WTC11 (cell line): ENCODE data around the gene COPS6. TPM values are rescaled to one million over a fixed set of nuclear protein-coding genes. Genes with fewer than 3 reads are reported as not detected.
A peak's percentile ranks its signal among the peaks of the same experiment; 100 is the strongest.

Experiments
- ATAC-seq: fragments of 200-7000 bp; cut with Tn5 transposase; 2 replicates; pipeline ENCODE4 v1.10.0; 2021; ENCODE audit warnings: mild to moderate bottlenecking, moderate library complexity
- CTCF ChIA-PET: fragments of 300-600 bp; sonication (Branson Sonifier 250); formaldehyde crosslinking; loops from one replicate; lab custom pipeline; 2021; ENCODE audit warnings: antibody characterized with exemption; lab: Charles Lee
- POLR2A ChIA-PET: fragments of 350-600 bp; sonication (Branson Sonifier 250); formaldehyde crosslinking; loops from one replicate; lab custom pipeline; 2021; ENCODE audit warnings: antibody characterized with exemption; lab: Charles Lee
- DNase-seq: peaks from one replicate; pipeline ENCODE4 v3.0.0; 2021; ENCODE audit warnings: low spot score
- H3K27ac Mint-ChIP-seq: 2 replicates; pipeline ENCODE4 v1.8.0; 2021; ENCODE audit warnings: mixed read lengths
- H3K27me3 Mint-ChIP-seq: 2 replicates; pipeline ENCODE4 v1.8.0; 2021; ENCODE audit warnings: low read depth, mild to moderate bottlenecking, moderate library complexity, mixed read lengths
- H3K36me3 Mint-ChIP-seq: 2 replicates; pipeline ENCODE4 v1.8.0; 2021; ENCODE audit warnings: mixed read lengths
- H3K4me1 Mint-ChIP-seq: 2 replicates; pipeline ENCODE4 v1.8.0; 2022; ENCODE audit warnings: mixed read lengths
- H3K4me3 Mint-ChIP-seq: 2 replicates; pipeline ENCODE4 v1.8.0; 2021; ENCODE audit warnings: mild to moderate bottlenecking, moderate library complexity, mixed read lengths
- H3K9me3 Mint-ChIP-seq: 2 replicates; pipeline ENCODE4 v1.8.0; 2021; ENCODE audit warnings: mixed read lengths
- EMX1 ChIP-seq: fragments of 250-450 bp; sonication (Bioruptor Pico); IDR thresholded peaks from 2 replicates; pipeline ENCODE4 v1.8.0; 2021; ENCODE audit warnings: mild to moderate bottlenecking
- ERG ChIP-seq: fragments of 250-450 bp; sonication (Bioruptor Pico); IDR thresholded peaks from 2 replicates; pipeline ENCODE4 v1.8.0; 2021; ENCODE audit warnings: mild to moderate bottlenecking
- GABPB1 ChIP-seq: sonication (generic); formaldehyde crosslinking; IDR thresholded peaks from 2 replicates; pipeline ENCODE4 v1.8.1; 2023; ENCODE audit warnings: mild to moderate bottlenecking, missing genetic modification reagents
- JUN ChIP-seq: sonication (generic); formaldehyde crosslinking; IDR thresholded peaks from 2 replicates; pipeline ENCODE4 v1.8.0; 2023; ENCODE audit warnings: mild to moderate bottlenecking, missing genetic modification reagents
- MAX ChIP-seq: sonication (generic); formaldehyde crosslinking; IDR thresholded peaks from 2 replicates; pipeline ENCODE4 v1.8.0; 2022; ENCODE audit warnings: mild to moderate bottlenecking, missing genetic modification reagents
- MYBL2 ChIP-seq: sonication (generic); formaldehyde crosslinking; IDR thresholded peaks from 2 replicates; pipeline ENCODE4 v1.8.1; 2023; ENCODE audit warnings: mild to moderate bottlenecking, moderate library complexity, missing genetic modification reagents
- NR3C1 ChIP-seq: sonication (generic); formaldehyde crosslinking; conservative IDR thresholded peaks from 2 replicates; pipeline ENCODE4 v1.8.1; 2023; ENCODE audit warnings: low read depth, mild to moderate bottlenecking, missing genetic modification reagents
- OVOL2 ChIP-seq: fragments of 250-450 bp; sonication (Bioruptor Pico); IDR thresholded peaks from 2 replicates; pipeline ENCODE4 v1.9.0; 2021; ENCODE audit warnings: mild to moderate bottlenecking, borderline replicate concordance
- PRDM15 ChIP-seq: sonication (generic); formaldehyde crosslinking; IDR thresholded peaks from 2 replicates; pipeline ENCODE4 v1.8.0; 2022; ENCODE audit warnings: missing genetic modification reagents
- TEAD4 ChIP-seq: sonication (generic); formaldehyde crosslinking; IDR thresholded peaks from 2 replicates; pipeline ENCODE4 v1.8.0; 2022; ENCODE audit warnings: mild to moderate bottlenecking, missing genetic modification reagents
- TP53 ChIP-seq: sonication (generic); formaldehyde crosslinking; IDR thresholded peaks from 2 replicates; pipeline ENCODE4 v1.8.1; 2023; ENCODE audit warnings: mild to moderate bottlenecking, missing genetic modification reagents
- total RNA-seq: library from RNA; stranded (reverse); gene quantifications from 3 replicates; pipeline ENCODE4 v1.2.3, GENCODE V29; 2021
- TF ChIP-seq, protein P1 (sequence below): fragments of 250-450 bp; sonication (Bioruptor Pico); IDR thresholded peaks from 2 replicates; pipeline ENCODE4 v1.9.0; 2021; ENCODE audit warnings: mild to moderate bottlenecking
- TF ChIP-seq, protein P2 (sequence below): sonication (generic); formaldehyde crosslinking; IDR thresholded peaks from 2 replicates; pipeline ENCODE4 v1.8.0; 2022; ENCODE audit warnings: mild to moderate bottlenecking, missing genetic modification reagents

COPS6 gene
- total RNA-seq, 1 experiment from 2014 or later, result 118 TPM

- no peak for DNase-seq
- no peak for ATAC-seq
- peaks cover 93% of the 10 kb centered on the region for H3K36me3 Mint-ChIP-seq
- H3K27me3 Mint-ChIP-seq, result peaks cover 13% of the 10 kb centered on the region
- POLR2A ChIA-PET, result no interaction called here
- H3K4me3 Mint-ChIP-seq, result no peak overlapping the region
- no peak for TF ChIP-seq ERG (CRISPR knock-in tag)
- H3K9me3 Mint-ChIP-seq, result peaks cover 48% of the 10 kb centered on the region
- peaks cover 8% of the 10 kb centered on the region for H3K4me1 Mint-ChIP-seq
- H3K27ac Mint-ChIP-seq, result no peak overlapping the region
- CTCF ChIA-PET, result interaction anchor here (1.1 kb wide), 1 partner anchor 85 kb away, joined by 3 read pairs; no protein-coding TSS in a partner anchor
Observed at GRCh38 chr7:100075418-100075817, 13.4 kb upstream of the COPS6 start.

- no peak for ATAC-seq
- H3K9me3 Mint-ChIP-seq, result peaks cover 30% of the 10 kb centered on the region
- no peak overlapping the region for H3K27ac Mint-ChIP-seq
- H3K27me3 Mint-ChIP-seq, result peaks cover under 1% of the 10 kb centered on the region
- TF ChIP-seq MAX (no peak), NR3C1 (CRISPR knock-in tag) (no peak)
- TF ChIP-seq, protein P1, sequence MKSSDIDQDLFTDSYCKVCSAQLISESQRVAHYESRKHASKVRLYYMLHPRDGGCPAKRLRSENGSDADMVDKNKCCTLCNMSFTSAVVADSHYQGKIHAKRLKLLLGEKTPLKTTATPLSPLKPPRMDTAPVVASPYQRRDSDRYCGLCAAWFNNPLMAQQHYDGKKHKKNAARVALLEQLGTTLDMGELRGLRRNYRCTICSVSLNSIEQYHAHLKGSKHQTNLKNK (CRISPR knock-in tag), result no peak
- no peak for DNase-seq
- POLR2A ChIA-PET, result no interaction called here
- CTCF ChIA-PET, result no interaction called here
- H3K4me3 Mint-ChIP-seq, result no peak overlapping the region
- H3K4me1 Mint-ChIP-seq, result peaks cover 12% of the 10 kb centered on the region
- peaks cover 80% of the 10 kb centered on the region for H3K36me3 Mint-ChIP-seq
Observed at GRCh38 chr7:100077205-100077604, 11.6 kb upstream of the COPS6 start.

DNA sequence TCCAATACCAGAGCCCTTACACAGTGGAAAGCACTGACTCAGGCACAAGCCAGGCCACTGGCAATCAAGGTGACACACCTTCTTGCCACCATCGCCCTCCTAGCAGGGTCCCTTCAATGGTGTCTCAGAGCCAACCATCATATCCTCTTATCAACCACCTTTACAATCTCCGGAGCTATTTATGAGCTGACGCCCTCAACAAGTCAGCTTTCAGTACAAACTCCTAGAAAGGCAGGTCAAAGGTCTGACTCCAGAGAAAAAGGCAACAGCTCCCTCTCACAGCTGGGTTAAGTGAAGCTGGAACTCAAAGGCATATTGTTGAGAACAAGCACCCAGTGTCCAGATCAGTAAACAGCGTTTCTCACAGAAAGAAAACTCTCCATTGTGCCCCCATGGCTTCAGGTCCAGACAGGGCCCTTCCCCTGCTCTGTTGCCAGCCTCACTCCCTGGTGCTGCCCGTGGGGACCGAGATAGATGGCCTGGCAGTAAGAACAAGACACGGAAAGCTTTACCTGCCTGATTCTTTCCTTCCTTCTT, 9.7 kb upstream of the COPS6 start:
- ATAC-seq (no peak), DNase-seq (no peak)
- peaks cover 21% of the 10 kb centered on the region for H3K9me3 Mint-ChIP-seq
- H3K27me3 Mint-ChIP-seq, result no peaks in the 10 kb centered on the region
- peaks cover 23% of the 10 kb centered on the region for H3K4me1 Mint-ChIP-seq
- H3K4me3 Mint-ChIP-seq, result peak overlapping the region; percentile 15
- TF ChIP-seq, protein P2, sequence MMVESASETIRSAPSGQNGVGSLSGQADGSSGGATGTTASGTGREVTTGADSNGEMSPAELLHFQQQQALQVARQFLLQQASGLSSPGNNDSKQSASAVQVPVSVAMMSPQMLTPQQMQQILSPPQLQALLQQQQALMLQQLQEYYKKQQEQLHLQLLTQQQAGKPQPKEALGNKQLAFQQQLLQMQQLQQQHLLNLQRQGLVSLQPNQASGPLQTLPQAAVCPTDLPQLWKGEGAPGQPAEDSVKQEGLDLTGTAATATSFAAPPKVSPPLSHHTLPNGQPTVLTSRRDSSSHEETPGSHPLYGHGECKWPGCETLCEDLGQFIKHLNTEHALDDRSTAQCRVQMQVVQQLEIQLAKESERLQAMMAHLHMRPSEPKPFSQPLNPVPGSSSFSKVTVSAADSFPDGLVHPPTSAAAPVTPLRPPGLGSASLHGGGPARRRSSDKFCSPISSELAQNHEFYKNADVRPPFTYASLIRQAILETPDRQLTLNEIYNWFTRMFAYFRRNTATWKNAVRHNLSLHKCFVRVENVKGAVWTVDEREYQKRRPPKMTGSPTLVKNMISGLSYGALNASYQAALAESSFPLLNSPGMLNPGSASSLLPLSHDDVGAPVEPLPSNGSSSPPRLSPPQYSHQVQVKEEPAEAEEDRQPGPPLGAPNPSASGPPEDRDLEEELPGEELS (CRISPR knock-in tag), result no peak
- TF ChIP-seq JUN (CRISPR knock-in tag) (no peak), MYBL2 (CRISPR knock-in tag) (no peak), GABPB1 (CRISPR knock-in tag) (peak; percentile 24; the same call in 1 of the 2 replicates), TP53 (no peak)
- H3K36me3 Mint-ChIP-seq, result peaks cover 61% of the 10 kb centered on the region
- ChIA-PET CTCF (interaction anchor here (1.1 kb wide), 1 partner anchor 87 kb away, joined by 3 read pairs; no protein-coding TSS in a partner anchor), POLR2A (no interaction called here)
- peak overlapping the region; percentile 48 for H3K27ac Mint-ChIP-seq

GRCh38 chr7:100080907-100081534, 7.7 kb upstream of the COPS6 start:
- peaks cover 23% of the 10 kb centered on the region for H3K4me1 Mint-ChIP-seq
- no peak for DNase-seq
- H3K4me3 Mint-ChIP-seq, result peak overlapping the region; percentile 98
- POLR2A ChIA-PET, result interaction anchor here (3.7 kb wide), 1 partner anchor 20 kb away, joined by 56 read pairs; the partner anchor contains the start of genes AP4M1 and MCM7
- ATAC-seq, result peak; percentile 7
- CTCF ChIA-PET, result no interaction called here
- H3K9me3 Mint-ChIP-seq, result peaks cover 7% of the 10 kb centered on the region
- no peaks in the 10 kb centered on the region; the same call in 1 of the 2 replicates for H3K27me3 Mint-ChIP-seq
- TF ChIP-seq EMX1 (0 out of 2 replicates have a peak, but pooled peaks have one; percentile 31), TEAD4 (CRISPR knock-in tag) (no peak), NR3C1 (CRISPR knock-in tag) (no peak), OVOL2 (CRISPR knock-in tag) (no peak), PRDM15 (0 out of 2 replicates have a peak, but pooled peaks have one; percentile 17)
- TF ChIP-seq, all 79 proteins: peak for 2
- Mint-ChIP-seq H3K36me3 (peaks cover 42% of the 10 kb centered on the region), H3K27ac (peak overlapping the region; percentile 95)
